ENCODE data around the gene CENPS.
"Not testable (repeated sequence)": the region's sequence is repeated elsewhere in the genome, so short reads cannot be mapped to it uniquely, and the experiment has no call there.

GRCh38 chr1:10418741-10419140 is 11.5 kb upstream of the CENPS start:
- TF ChIP-seq, protein P1, sequence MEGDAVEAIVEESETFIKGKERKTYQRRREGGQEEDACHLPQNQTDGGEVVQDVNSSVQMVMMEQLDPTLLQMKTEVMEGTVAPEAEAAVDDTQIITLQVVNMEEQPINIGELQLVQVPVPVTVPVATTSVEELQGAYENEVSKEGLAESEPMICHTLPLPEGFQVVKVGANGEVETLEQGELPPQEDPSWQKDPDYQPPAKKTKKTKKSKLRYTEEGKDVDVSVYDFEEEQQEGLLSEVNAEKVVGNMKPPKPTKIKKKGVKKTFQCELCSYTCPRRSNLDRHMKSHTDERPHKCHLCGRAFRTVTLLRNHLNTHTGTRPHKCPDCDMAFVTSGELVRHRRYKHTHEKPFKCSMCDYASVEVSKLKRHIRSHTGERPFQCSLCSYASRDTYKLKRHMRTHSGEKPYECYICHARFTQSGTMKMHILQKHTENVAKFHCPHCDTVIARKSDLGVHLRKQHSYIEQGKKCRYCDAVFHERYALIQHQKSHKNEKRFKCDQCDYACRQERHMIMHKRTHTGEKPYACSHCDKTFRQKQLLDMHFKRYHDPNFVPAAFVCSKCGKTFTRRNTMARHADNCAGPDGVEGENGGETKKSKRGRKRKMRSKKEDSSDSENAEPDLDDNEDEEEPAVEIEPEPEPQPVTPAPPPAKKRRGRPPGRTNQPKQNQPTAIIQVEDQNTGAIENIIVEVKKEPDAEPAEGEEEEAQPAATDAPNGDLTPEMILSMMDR (IDR thresholded peaks at IDR 0.05; ENCODE audit: low read depth, low read length, missing input control) = not testable (repeated sequence)
- not testable (repeated sequence) for TF ChIP-seq EGR1 (IDR thresholded peaks at IDR 0.05; ENCODE audit: low read depth in 2 of 2); SP1 (IDR thresholded peaks at IDR 0.05); MAX (IDR thresholded peaks at IDR 0.05); GABPA (IDR thresholded peaks at IDR 0.05 in 1 of 2, conservative IDR thresholded peaks at IDR 0.05 in 1 of 2); RAD21 (IDR thresholded peaks at IDR 0.05); RXRA (IDR thresholded peaks at IDR 0.05); TAF1 (conservative IDR thresholded peaks at IDR 0.05); YY1 (IDR thresholded peaks at IDR 0.05); ATF3 (IDR thresholded peaks at IDR 0.05); ZBTB33 (IDR thresholded peaks at IDR 0.05); FOXA1 (IDR thresholded peaks at IDR 0.05)
- TF ChIP-seq, protein P2, sequence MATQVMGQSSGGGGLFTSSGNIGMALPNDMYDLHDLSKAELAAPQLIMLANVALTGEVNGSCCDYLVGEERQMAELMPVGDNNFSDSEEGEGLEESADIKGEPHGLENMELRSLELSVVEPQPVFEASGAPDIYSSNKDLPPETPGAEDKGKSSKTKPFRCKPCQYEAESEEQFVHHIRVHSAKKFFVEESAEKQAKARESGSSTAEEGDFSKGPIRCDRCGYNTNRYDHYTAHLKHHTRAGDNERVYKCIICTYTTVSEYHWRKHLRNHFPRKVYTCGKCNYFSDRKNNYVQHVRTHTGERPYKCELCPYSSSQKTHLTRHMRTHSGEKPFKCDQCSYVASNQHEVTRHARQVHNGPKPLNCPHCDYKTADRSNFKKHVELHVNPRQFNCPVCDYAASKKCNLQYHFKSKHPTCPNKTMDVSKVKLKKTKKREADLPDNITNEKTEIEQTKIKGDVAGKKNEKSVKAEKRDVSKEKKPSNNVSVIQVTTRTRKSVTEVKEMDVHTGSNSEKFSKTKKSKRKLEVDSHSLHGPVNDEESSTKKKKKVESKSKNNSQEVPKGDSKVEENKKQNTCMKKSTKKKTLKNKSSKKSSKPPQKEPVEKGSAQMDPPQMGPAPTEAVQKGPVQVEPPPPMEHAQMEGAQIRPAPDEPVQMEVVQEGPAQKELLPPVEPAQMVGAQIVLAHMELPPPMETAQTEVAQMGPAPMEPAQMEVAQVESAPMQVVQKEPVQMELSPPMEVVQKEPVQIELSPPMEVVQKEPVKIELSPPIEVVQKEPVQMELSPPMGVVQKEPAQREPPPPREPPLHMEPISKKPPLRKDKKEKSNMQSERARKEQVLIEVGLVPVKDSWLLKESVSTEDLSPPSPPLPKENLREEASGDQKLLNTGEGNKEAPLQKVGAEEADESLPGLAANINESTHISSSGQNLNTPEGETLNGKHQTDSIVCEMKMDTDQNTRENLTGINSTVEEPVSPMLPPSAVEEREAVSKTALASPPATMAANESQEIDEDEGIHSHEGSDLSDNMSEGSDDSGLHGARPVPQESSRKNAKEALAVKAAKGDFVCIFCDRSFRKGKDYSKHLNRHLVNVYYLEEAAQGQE (IDR thresholded peaks at IDR 0.05) = not testable (repeated sequence)

All from liver (tissue), 3 donors.